ENCODE data around the gene ZNF280A.
"Not testable (repeated sequence)": the region's sequence is repeated elsewhere in the genome, so short reads cannot be mapped to it uniquely, and the experiment has no call there.

Gene ZNF280A

GRCh38 chr22:22545084-22545483, 25.0 kb upstream of the ZNF280A start:
- no peak for DNase-seq (ENCODE audit: low spot score)

- no peak for DNase-seq (ENCODE audit: low spot score)
Measured at GRCh38 chr22:22538226-22538989, 18.3 kb upstream of the ZNF280A start.

- no peak for DNase-seq (ENCODE audit: low spot score)
Measured at GRCh38 chr22:22536916-22537315, 16.8 kb upstream of the ZNF280A start.

- DNase-seq (ENCODE audit: low spot score), result no peak
Measured at GRCh38 chr22:22536515-22536914, 16.4 kb upstream of the ZNF280A start.

GRCh38 chr22:22535662-22536061, 15.6 kb upstream of the ZNF280A start:
- no peak for DNase-seq (ENCODE audit: low spot score)

GRCh38 chr22:22534604-22535415, 14.7 kb upstream of the ZNF280A start:
- no peak for DNase-seq (ENCODE audit: low spot score)

GRCh38 chr22:22533863-22534262, 13.8 kb upstream of the ZNF280A start:
- DNase-seq (ENCODE audit: low spot score), result no peak

- no peak for DNase-seq (ENCODE audit: low spot score)
Measured at GRCh38 chr22:22533417-22533816, 13.3 kb upstream of the ZNF280A start.

- DNase-seq (ENCODE audit: low spot score), result not testable (repeated sequence)
Measured at GRCh38 chr22:22532547-22533071, 12.5 kb upstream of the ZNF280A start.

GRCh38 chr22:22531770-22532546, 11.9 kb upstream of the ZNF280A start:
- DNase-seq (ENCODE audit: low spot score), result no peak

- DNase-seq (ENCODE audit: low spot score), result no peak
Measured at GRCh38 chr22:22528780-22529179, 8.7 kb upstream of the ZNF280A start.

- no peak for DNase-seq (ENCODE audit: low spot score)
Measured at GRCh38 chr22:22527312-22527711, 7.2 kb upstream of the ZNF280A start.

GRCh38 chr22:22526125-22526912, 6.2 kb upstream of the ZNF280A start:
- no peak for DNase-seq (ENCODE audit: low spot score)

- no peak for DNase-seq (ENCODE audit: low spot score)
Measured at GRCh38 chr22:22523494-22523893, 3.4 kb upstream of the ZNF280A start.

GRCh38 chr22:22521631-22522030, 1.6 kb upstream of the ZNF280A start:
- no peak for DNase-seq (ENCODE audit: low spot score)

- no peak for DNase-seq (ENCODE audit: low spot score)
Measured at GRCh38 chr22:22520667-22521602, 865 bp upstream of the ZNF280A start.

- no peak for DNase-seq (ENCODE audit: low spot score)
Measured at GRCh38 chr22:22519591-22519990, 479 bp downstream of the ZNF280A start.

- DNase-seq (ENCODE audit: low spot score), result no peak
Measured at GRCh38 chr22:22516992-22517391, 3.1 kb downstream of the ZNF280A start.

GRCh38 chr22:22515890-22516289, 4.2 kb downstream of the ZNF280A start:
- no peak for DNase-seq (ENCODE audit: low spot score)

- DNase-seq (ENCODE audit: low spot score), result not testable (repeated sequence)
Measured at GRCh38 chr22:22514431-22514830, 5.6 kb downstream of the ZNF280A start.

All from GM03348 (cell line).